ENCODE results near the gene APBB1IP. TPM values are rescaled to one million over a fixed set of nuclear protein-coding genes. Genes with fewer than 3 reads are reported as not detected.

APBB1IP gene
- total and polyA plus RNA-seq, 2 of the 8 experiments (the other 6 are each of a cell fraction or from before 2014, with no cell fraction given) = 0.05 TPM; not detected in 1

- no peaks in the 10 kb centered on the region for H3K23me2 ChIP-seq (ENCODE audit: low read depth, low read length)
- H3K4ac ChIP-seq (replicated peaks; ENCODE audit: insufficient read length, low read depth, low read length) = no peak overlapping the region
- no peak overlapping the region for H3K56ac ChIP-seq (replicated peaks; ENCODE audit: insufficient read length, low read depth, low read length)
- H3K4me2 ChIP-seq (ENCODE audit: insufficient read depth in 1 of 2, low read depth in 2 of 2, low read length in 2 of 2) = no peak overlapping the region
- no peak overlapping the region for H3K18ac ChIP-seq (ENCODE audit: extremely low read depth, low read length)
- no peak overlapping the region for H2BK120ac ChIP-seq (replicated peaks; ENCODE audit: low read depth, low read length)
- H3K36me3 ChIP-seq (ENCODE audit: control insufficient read depth in 2 of 4, insufficient read depth in 4 of 4, low read length in 3 of 4) = no peaks in the 10 kb centered on the region
- H3K27ac ChIP-seq (ENCODE audit: low read depth, low read length) = no peak overlapping the region
- no peak overlapping the region for H2AK5ac ChIP-seq (ENCODE audit: low read depth, low read length)
- TF ChIP-seq E2F6 (IDR thresholded peaks at IDR 0.05) = no peak
- H2BK20ac ChIP-seq (ENCODE audit: low read length) = no peak overlapping the region
- H3K4me3 ChIP-seq (ENCODE audit: extremely low read depth in 1 of 4, insufficient read depth in 2 of 4, low read depth in 3 of 4, low read length in 4 of 4) = no peak overlapping the region
- no peak overlapping the region for H2AFZ ChIP-seq (ENCODE audit: low read length)
- H4K5ac ChIP-seq (ENCODE audit: insufficient read length, low read depth, low read length) = no peak overlapping the region
- no peak overlapping the region for H3K9ac ChIP-seq (replicated peaks in 1 of 4; ENCODE audit: extremely low read depth in 1 of 4, low read depth in 3 of 4, low read length in 3 of 4)
- CTCF ChIA-PET (ENCODE audit: partially characterized antibody) = no interaction called here
- H2BK12ac ChIP-seq (ENCODE audit: low read depth, low read length) = no peak overlapping the region
- DNase-seq (ENCODE audit: low read depth in 1 of 2, low spot score in 2 of 2) (no peak), FAIRE-seq (no peak)
- POLR2A ChIA-PET (ENCODE audit: partially characterized antibody) = no interaction called here
- no peaks in the 10 kb centered on the region for H3K27me3 ChIP-seq (replicated peaks in 1 of 4; ENCODE audit: control insufficient read depth in 3 of 4, extremely low read depth in 1 of 4, insufficient read depth in 3 of 4, low read length in 3 of 4)
- H3K79me1 ChIP-seq (ENCODE audit: low read depth, low read length) = no peaks in the 10 kb centered on the region
- H2BK5ac ChIP-seq (ENCODE audit: low read depth, low read length) = no peak overlapping the region
- no peak overlapping the region for H4K8ac ChIP-seq (ENCODE audit: extremely low read depth, insufficient read depth, low read length)
- no peaks in the 10 kb centered on the region for H4K20me1 ChIP-seq (replicated peaks in 1 of 2; ENCODE audit: control insufficient read depth in 1 of 2, insufficient read depth in 2 of 2, low read length in 2 of 2)
- no peaks in the 10 kb centered on the region for H3K9me3 ChIP-seq (ENCODE audit: insufficient read depth in 2 of 2, low read depth in 1 of 2, low read length in 1 of 2)
- WGBS, 2 experiments (ENCODE audit: extremely low coverage in 1 of 2, insufficient coverage in 1 of 2, insufficient read length in 1 of 2, insufficient replicate concordance in 2 of 2, low coverage in 1 of 2, low lambda C conversion rate in 2 of 2, missing lambda C conversion rate in 1 of 2) = 82% methylated on average over 2 of the region's 2 CpGs; no CpG with 5 or more reads in 1 of the 2 experiments
- no peak overlapping the region for H4K91ac ChIP-seq (replicated peaks; ENCODE audit: insufficient read length, low read length)
- no peaks in the 10 kb centered on the region for H3K79me2 ChIP-seq (ENCODE audit: control insufficient read depth in 1 of 2, insufficient read depth in 2 of 2, low read length in 2 of 2)
- no peaks in the 10 kb centered on the region for H3K4me1 ChIP-seq (replicated peaks in 1 of 4; ENCODE audit: control insufficient read depth in 3 of 4, insufficient read depth in 4 of 4, low read length in 3 of 4)
- no peak overlapping the region for H3K14ac ChIP-seq (ENCODE audit: insufficient read length)
- no peak overlapping the region for H2BK15ac ChIP-seq (ENCODE audit: low read length)
- H3K23ac ChIP-seq (ENCODE audit: insufficient read length) = no peak overlapping the region
These were observed 30.7 kb upstream of the APBB1IP start for GRCh38 chr10:26407406-26407969.

Measured in H1 (cell line).